Stomach (tissue), 9 donors: ENCODE data around the gene ANKRD33B. TPM values are rescaled to one million over a fixed set of nuclear protein-coding genes. Genes with fewer than 3 reads are reported as not detected.

Experiments used
- DNase-seq, 2 donors: peaks; one replicate each; pipeline versions ENCODE4 v3.0.0 to v3.0.0-alpha.2; 2013 to 2019
- H3K27ac ChIP-seq, 5 donors: fragments of 200-600 bp in 4 of 5; sonication (generic) in 4 of 5; one replicate each; pipeline ENCODE4 v1.5.1; 2013 to 2019; ENCODE audit warnings: mild to moderate bottlenecking in 1 of 5, moderate library complexity in 1 of 5
- H3K27me3 ChIP-seq, 3 donors: fragments of 200-600 bp; sonication (generic); one replicate each; pipeline ENCODE4 v1.5.1; 2017 to 2019; ENCODE audit warnings: mixed run types in 1 of 3
- H3K36me3 ChIP-seq, 4 donors: fragments of 200-600 bp; sonication (generic); 1 replicate in 3 of 4; 2 replicates in 1 of 4; pipeline ENCODE4 v1.5.1; 2016 to 2019
- H3K4me1 ChIP-seq, 4 donors: fragments of 200-600 bp; sonication (generic); one replicate each; pipeline ENCODE4 v1.5.1; 2016 to 2019
- H3K4me3 ChIP-seq, 4 donors: fragments of 200-600 bp; sonication (generic) in 3 of 4; one replicate each; pipeline ENCODE4 v1.5.1; 2016 to 2019; ENCODE audit warnings: mild to moderate bottlenecking in 1 of 4
- H3K9me3 ChIP-seq, 4 donors: fragments of 200-600 bp; sonication (generic); one replicate each; pipeline ENCODE4 v1.5.1; 2016 to 2019
- CTCF ChIP-seq, 7 experiments: fragments of 450-650 bp in 4 of 7; fragments of 200-600 bp in 3 of 7; sonication (generic) in 3 of 7; IDR thresholded peaks; one replicate each; pipeline ENCODE4 v1.5.1; 2016 to 2019; ENCODE audit warnings: antibody characterized with exemption in 7 of 7, control low read depth in 2 of 7, mild to moderate bottlenecking in 1 of 7
- EP300 ChIP-seq: sonication (generic); formaldehyde crosslinking; IDR thresholded peaks from one replicate; pipeline ENCODE4 v1.6.1; 2017; ENCODE audit warnings: antibody characterized with exemption
- POLR2A ChIP-seq, 4 donors: fragments of 450-650 bp; IDR thresholded peaks; one replicate each; pipeline ENCODE4 v1.6.1; 2016; ENCODE audit warnings: antibody characterized with exemption in 4 of 4, control low read depth in 2 of 4, mild to moderate bottlenecking in 1 of 4, moderate library complexity in 1 of 4
- POLR2AphosphoS5 ChIP-seq, 3 donors: sonication (generic); formaldehyde crosslinking; IDR thresholded peaks; one replicate each; pipeline ENCODE4 v1.6.1; 2016; ENCODE audit warnings: antibody characterized with exemption in 3 of 3
- WGBS, 5 donors: extraction: QIAGEN DNeasy Blood & Tissue Kit in 3 of 5; methylation state at CpG; one replicate each; pipeline versions ENCODE4 v1.1.5 to v1.1.7; 2013 to 2018; 5-methylcytosine and 5-hydroxymethylcytosine counted together
- intact Hi-C: fragments of 100-400 bp; cut with DNase I; formaldehyde crosslinking; loops from one replicate; pipeline ENCODE4 v1.15.1; 2023; ENCODE audit warnings: low total_unique reads
- polyA plus RNA-seq, 3 donors: library from polyadenylated mRNA; stranded (reverse); fragments of 200-250 nt; gene quantifications; one replicate each; pipeline ENCODE4 v1.2.3, GENCODE V29; 2013
- total RNA-seq, 5 donors: library from RNA; depleted of rRNA; stranded (reverse); fragments of >200 nt; gene quantifications; one replicate each; pipeline versions ENCODE4 v1.1.0 to v1.2.3, GENCODE V29; 2014 to 2016
- donor health status: healthy with polysubstance abuse.
- donor health status: Bipolar disorder and iron deficiency.
- donor health status: healthy.

The ANKRD33B gene
- total and polyA plus RNA-seq, 8 donors = 0.45 to 6.4 (median 1.8) TPM

GRCh38 chr5:10702040-10702629, 138.3 kb downstream of the ANKRD33B start:
- no peaks in the 10 kb centered on the region for H3K9me3 ChIP-seq
- peaks cover 0 to 8% (median 6%) of the 10 kb centered on the region in 4 donors for H3K36me3 ChIP-seq
- peak; percentile 43 to 59 for DNase-seq
- intact Hi-C loops = no loop called here
- H3K4me3 ChIP-seq = no peak overlapping the region
- TF ChIP-seq POLR2AphosphoS5 (IDR thresholded peaks at IDR 0.05) = peak in 1 of 3 donors; percentile 61
- TF ChIP-seq POLR2A (IDR thresholded peaks at IDR 0.05) = no peak
- no peak for TF ChIP-seq EP300
- TF ChIP-seq CTCF (IDR thresholded peaks at IDR 0.05) = no peak
- WGBS, 5 donors = 35 to 69% (median 58%) methylated on average over 9 of the region's 9 CpGs
- peak overlapping the region; percentile 17 to 76 (median 68) for H3K27ac ChIP-seq
- no peaks in the 10 kb centered on the region for H3K27me3 ChIP-seq
- H3K4me1 ChIP-seq = peaks cover 43 to 73% (median 48%) of the 10 kb centered on the region in 4 donors

- intact Hi-C loops = no loop called here
- TF ChIP-seq POLR2A (IDR thresholded peaks at IDR 0.05) (no peak), POLR2AphosphoS5 (IDR thresholded peaks at IDR 0.05) (peak in 1 of 3 donors; percentile 55)
- Histone ChIP-seq H3K36me3 (peaks cover 0 to 8% (median 6%) of the 10 kb centered on the region in 4 donors), H3K27ac (peak overlapping the region; percentile 17 to 76 (median 68)), H3K4me1 (peaks cover 43 to 73% (median 46%) of the 10 kb centered on the region in 4 donors), H3K27me3 (no peaks in the 10 kb centered on the region), H3K4me3 (no peak overlapping the region), H3K9me3 (no peaks in the 10 kb centered on the region)
- DNase-seq = peak in 1 of 2 donors; percentile 54
- WGBS, 5 donors = 42 to 60% (median 51%) methylated on average over 7 of the region's 7 CpGs
These were observed 139.1 kb downstream of the ANKRD33B start for GRCh38 chr5:10702911-10703491.

GRCh38 chr5:10703676-10704075, 139.8 kb downstream of the ANKRD33B start:
- Histone ChIP-seq H3K4me1 (peaks cover 43 to 70% (median 46%) of the 10 kb centered on the region in 4 donors), H3K36me3 (peaks cover 0 to 8% (median 6%) of the 10 kb centered on the region in 4 donors), H3K27ac (peak overlapping the region; percentile 30 to 76 (median 65)), H3K9me3 (no peaks in the 10 kb centered on the region), H3K4me3 (no peak overlapping the region), H3K27me3 (no peaks in the 10 kb centered on the region)
- intact Hi-C loops = no loop called here
- DNase-seq = peak in 1 of 2 donors; percentile 75
- TF ChIP-seq POLR2AphosphoS5 (IDR thresholded peaks at IDR 0.05) = no peak
- TF ChIP-seq CTCF (IDR thresholded peaks at IDR 0.05) = no peak
- no peak for TF ChIP-seq EP300
- no peak for TF ChIP-seq POLR2A (IDR thresholded peaks at IDR 0.05)
- 35 to 67% (median 56%) methylated on average over 5 of the region's 5 CpGs for WGBS, 5 donors

- Histone ChIP-seq H3K36me3 (peaks cover 0 to 11% (median under 1%) of the 10 kb centered on the region in 4 donors), H3K4me1 (peaks cover 43 to 65% (median 50%) of the 10 kb centered on the region in 4 donors), H3K4me3 (no peak overlapping the region), H3K27ac (peak overlapping the region in 4 of 5 donors; percentile 54 to 76 (median 66)), H3K27me3 (no peaks in the 10 kb centered on the region), H3K9me3 (no peaks in the 10 kb centered on the region)
- WGBS, 5 donors = 56 to 69% (median 65%) methylated on average over 10 of the region's 10 CpGs
- DNase-seq = no peak
- intact Hi-C loops = no loop called here
- TF ChIP-seq CTCF (IDR thresholded peaks at IDR 0.05) (no peak), POLR2AphosphoS5 (IDR thresholded peaks at IDR 0.05) (peak in 1 of 3 donors; percentile 51), EP300 (no peak), POLR2A (IDR thresholded peaks at IDR 0.05) (no peak)
These were observed 141.2 kb downstream of the ANKRD33B start for GRCh38 chr5:10704949-10705621.
